ENCODE data around the gene DUSP9. TPM values are rescaled to one million over a fixed set of nuclear protein-coding genes. Genes with fewer than 3 reads are reported as not detected.

DUSP9 gene
- polyA plus RNA-seq, 1 donor: 0.15 TPM

- no peak for DNase-seq (ENCODE audit: low read depth)
Measured at GRCh38 chrX:153635788-153636668, 11.0 kb upstream of the DUSP9 start.

DNA sequence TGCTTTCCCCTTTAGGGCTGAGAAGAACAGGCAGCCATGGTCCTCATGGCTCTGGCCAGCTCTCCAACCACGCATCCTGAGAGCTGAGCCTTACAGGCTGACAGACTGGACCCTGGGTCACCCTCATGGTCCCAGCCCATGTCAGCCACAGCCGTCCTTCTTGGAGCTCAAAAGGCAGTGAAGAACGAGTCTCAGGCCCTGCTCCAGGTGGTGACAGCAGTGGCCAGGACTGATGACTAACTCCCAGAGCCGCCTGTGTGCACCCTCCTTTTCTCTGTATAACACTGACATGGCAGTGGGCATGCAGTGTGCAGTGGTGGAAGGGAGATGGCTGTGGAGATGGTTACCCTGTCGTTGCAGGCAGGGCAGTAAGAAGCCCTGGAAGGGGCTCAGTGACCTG is 10.3 kb upstream of the DUSP9 start:
- DNase-seq (ENCODE audit: low read depth): no peak

GRCh38 chrX:153637121-153638040 is 9.6 kb upstream of the DUSP9 start:
- DNase-seq (ENCODE audit: low read depth): no peak

GRCh38 chrX:153638041-153638371 is 9.0 kb upstream of the DUSP9 start:
- DNase-seq (ENCODE audit: low read depth): no peak

DNA sequence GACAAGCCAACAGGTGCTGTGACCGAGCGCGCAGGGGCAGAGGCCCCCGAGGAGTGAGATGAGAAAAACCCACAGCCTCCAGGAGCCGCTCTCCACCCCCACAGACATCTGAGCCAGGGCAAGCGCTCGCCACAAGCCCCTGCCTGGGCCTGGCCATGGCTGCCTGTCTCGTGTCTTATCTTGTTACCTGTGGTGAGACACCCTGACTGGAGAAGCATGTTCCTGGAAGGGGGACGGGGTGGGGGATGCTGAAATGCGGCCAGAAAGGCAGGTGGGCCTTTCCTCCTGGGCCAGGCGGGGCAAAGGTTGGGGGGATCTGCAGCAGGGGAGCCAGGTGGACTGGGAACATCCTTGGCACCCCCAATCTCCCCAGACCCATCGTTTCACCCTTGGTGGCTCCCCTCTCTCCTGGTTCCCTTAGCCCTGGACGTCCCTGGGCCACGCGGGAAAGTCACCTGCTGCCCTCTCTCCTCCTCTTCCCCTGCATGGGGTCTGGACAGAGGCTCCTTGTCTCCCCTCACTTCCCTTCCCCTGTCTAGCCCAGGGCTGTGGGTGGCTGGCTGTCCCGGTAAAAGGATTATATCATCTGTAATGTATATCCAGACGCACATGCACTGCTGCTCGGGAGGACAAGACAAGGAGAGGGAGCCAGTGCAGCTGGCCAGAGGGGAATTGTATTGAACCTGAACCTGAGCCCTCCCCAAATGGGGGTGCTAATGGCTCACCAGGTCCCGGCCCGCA is 8.4 kb upstream of the DUSP9 start:
- no peak for DNase-seq (ENCODE audit: low read depth)

GRCh38 chrX:153639177-153640044 is 7.6 kb upstream of the DUSP9 start:
- DNase-seq (ENCODE audit: low read depth): no peak

DNA sequence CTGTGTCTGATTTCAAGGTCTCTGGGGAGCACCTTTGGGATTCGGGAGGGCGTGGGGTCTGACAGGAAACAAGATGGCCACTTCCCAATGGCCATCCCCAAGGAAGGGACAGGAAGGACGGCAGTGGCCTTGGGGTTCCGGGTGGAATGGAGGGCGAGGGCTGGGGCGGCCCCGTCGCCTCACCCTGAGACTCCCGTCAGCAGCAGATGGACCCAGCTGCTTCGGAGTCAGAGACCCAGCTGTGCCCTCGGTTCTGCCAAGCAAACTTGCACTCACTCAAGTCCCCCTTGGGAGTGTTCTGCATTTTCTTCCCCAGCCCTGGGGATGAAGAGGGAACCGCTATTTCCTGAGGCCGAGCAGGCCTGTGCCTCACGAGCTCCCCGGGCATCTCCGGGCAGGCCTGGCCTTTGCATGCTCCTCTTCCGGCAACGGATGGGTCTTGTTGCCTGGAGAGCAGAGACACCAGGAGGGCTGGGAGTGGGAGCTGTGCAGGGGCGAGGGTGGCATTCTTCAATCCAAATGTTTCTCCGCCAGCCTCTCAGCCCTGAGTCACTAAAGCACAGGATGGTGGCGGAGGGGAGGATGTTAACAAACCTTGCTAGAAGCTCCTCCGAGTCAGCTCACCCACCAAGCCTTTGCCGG is 6.8 kb upstream of the DUSP9 start:
- DNase-seq (ENCODE audit: low read depth): no peak

DNA sequence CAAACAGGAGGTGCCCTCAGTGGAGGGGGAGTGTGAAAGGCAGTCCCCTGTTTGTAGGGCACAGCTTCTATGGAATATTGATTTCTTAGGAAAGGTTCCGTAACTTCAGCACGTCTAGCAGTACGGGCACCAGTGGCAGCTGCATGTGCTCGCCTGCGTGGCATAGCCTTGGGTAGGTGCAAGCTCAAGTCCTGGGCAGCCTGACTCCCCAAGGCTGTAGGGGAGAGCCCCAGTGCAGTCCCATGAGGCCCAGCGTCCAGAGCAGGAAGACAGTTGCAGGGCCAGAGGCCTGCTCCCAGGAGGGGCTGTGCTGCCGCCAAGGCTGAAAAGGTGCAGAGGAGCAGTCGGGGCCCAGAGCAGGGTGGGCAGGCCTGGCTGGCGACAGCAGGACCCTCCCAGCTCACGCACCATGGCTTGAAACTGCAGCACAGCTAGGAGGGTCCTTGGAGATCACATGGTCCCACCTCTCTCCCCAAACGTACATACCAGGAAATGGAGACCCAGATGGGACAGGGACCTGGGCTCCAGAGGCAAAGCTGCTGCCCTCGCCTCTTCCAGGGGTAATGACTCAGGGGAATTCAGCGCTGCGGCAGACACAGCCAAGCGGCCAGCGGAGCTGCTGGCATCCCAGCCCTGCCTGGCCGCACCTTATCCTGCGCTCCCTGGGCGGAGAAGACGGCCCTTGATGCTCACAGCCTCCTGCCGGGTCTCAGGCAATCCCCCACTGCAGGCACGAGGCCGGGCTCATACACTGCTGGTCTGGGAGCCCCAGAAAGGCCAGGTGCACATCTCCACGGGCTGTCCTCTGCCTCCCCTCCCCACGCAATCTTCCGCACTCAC is 6.0 kb upstream of the DUSP9 start:
- DNase-seq (ENCODE audit: low read depth): no peak

DNA sequence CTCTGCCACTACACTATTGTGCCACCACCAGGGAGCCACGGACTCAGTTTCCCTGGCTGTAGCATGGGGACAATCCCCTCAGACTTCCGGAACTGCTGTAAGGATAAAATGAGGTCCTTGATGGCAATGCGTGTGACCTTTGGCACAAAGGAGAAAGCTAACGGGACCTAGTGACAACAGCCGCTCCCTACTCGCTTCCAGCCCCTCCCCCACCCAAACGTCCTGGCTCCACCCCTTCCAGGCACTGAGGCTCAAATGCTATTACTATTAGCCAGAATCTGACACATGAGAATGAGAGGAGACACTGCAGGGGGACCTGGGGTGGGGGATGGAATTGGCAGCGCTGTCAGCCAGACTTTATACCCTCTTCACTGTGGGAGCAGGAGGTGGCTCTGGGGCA is 5.4 kb upstream of the DUSP9 start:
- no peak for DNase-seq (ENCODE audit: low read depth)

GRCh38 chrX:153642051-153642654 is 4.8 kb upstream of the DUSP9 start:
- no peak for DNase-seq (ENCODE audit: low read depth)

DNA sequence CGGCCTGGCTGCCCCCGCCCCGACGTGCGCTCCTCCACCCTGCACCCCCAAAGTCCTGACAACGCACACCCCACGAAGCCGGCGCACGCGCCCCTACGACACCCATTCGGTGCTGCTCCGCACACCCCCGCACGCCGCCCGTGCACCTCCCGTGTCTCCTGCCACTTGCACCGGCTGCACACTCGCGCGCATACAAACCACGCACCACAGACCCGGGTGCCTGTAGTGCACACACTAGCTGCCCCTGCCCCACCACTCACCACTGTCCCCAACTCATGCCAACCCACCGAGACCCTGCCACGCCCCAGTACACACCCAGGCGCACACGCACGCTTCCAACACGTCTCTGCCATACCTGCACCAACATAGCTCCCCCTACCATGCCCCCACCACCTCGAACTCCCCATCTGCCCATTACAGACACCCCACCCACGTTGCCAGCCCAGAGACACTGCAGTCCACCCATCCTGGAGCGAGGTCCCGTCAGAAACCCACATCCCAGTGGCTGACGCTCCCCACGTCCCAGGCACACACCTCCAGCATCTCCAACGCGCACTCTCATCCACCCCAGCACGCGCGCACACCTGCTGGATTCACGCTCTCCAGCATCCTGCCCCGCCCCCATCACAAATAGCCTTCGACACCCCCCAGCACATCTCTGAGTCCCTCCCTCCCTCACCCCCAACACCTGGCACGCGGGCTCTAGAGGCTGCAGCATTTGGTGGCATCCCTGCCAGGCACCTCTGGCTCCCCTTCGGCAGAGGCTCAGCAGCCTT is 4.2 kb upstream of the DUSP9 start:
- DNase-seq (ENCODE audit: low read depth): no peak

DNA sequence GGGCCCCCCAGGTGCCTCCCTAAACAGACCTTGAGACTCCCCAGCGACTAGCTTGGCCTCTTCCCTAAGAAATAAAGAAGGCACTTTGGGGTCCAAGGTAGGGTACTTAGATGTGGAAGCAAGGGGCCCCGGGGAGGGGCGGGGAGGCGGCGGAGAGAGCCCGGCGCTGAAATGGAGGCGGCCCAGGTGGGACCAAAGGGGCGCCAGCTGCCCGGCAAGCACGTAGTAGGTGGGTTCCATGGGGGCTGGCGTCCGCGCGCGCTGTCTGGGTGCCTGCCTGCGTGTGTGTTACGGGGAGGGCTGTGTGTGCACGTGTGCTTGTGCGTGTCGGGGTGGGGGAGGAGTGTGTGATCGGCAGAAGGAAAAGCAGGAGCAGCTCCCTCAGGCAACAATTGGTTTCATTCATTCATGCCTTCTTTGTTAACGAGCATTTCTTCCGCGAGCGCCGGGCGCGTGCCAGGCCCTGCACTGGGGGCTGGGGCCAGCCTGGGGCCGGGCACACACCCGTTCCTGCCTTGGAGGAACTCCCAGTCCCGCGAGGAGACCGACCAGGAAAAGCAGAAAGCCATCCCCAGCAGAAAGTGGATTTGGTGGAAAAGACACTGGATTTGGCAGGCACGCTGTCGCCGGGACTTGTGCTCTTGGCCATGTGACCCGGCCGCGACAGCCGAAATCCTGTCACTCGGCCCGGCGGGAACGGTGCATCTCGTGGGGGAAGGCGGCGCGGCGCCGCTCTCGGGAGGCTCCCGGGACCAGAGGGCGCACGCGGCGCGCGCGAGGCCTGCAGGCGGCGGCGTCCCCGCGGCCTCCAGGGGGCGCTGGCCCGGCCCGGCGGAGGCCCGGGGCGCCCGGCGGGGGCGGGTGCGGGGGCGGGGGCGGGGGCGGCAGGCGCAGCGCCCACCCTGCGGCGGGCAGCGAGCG is 3.3 kb upstream of the DUSP9 start:
- DNase-seq (ENCODE audit: low read depth): no peak

DNA sequence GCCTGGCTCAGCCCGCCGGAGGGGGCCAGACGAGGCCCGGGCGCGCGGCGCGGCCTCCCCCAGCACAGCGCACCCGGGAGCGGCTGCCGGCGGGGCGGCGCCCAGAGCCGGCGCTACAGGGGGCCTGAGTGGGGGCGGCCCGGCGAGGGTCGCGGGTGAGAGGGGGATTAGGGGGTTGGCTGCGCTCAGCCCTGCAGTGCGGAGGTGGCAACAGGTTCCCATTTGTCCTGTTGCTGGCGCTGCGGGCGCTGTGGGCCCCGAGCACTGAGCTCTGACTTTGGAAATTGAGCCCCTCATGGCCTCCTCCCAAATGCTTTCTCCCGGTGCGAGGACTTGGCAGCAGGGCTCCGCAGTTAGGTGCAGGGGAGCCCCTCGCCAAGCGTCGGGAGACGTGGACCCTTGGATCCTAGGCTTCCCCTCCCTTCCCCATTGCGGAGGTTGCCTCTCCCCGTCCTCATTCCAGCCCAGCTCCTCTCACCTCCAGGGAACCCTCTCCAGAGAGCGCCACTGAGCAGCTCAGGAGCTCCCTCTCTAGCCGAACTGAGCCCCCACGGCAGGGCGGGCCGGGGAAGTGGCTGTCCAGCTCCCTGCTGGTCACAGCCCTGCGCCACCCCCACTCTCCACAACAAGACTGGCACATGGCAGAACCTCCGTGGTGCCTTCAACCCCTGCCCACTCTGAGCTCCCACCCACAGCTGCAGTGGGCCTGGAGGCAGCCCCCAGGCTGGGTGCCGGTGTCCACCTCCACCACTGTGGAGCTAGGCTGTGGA is 2.5 kb upstream of the DUSP9 start:
- no peak for DNase-seq (ENCODE audit: low read depth)

GRCh38 chrX:153645151-153645550 is 1.9 kb upstream of the DUSP9 start:
- no peak for DNase-seq (ENCODE audit: low read depth)

DNA sequence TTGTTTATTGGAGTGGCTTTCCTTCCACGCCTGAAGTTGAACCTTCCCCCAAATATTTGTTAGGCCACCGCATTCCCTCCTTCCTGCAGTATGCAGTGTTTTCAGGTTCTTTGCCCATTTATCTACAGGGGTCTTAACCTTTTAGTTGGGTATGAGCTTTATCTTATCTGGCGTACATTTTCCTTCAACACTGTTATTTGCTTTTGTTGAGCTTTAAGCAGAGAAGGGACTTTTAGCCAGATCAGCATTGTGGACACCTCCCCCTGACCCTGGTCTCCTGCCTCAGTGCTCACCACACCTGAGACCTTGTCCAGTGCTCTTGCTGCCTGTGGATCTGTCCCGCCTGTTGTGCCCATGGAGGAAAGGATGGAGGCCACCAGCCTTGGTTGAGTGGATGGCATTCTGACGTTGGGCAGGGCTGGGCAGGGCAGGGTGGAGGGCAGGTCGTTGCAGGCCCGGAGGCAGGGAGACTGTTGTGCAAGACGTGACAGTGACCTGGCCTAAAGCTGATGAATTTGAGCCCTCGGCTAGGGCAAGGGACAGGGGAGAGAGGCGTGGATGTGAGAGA is 998 bp upstream of the DUSP9 start:
- no peak for DNase-seq (ENCODE audit: low read depth)

Data from forelimb muscle (tissue), 1 donor.